HCT116 (cell line): ENCODE results near the gene TRPT1. TPM values are rescaled to one million over a fixed set of nuclear protein-coding genes. Genes with fewer than 3 reads are reported as not detected.

Source experiments
- ATAC-seq: fragments of 200-7000 bp; cut with Tn5 transposase; 2 replicates; pipeline ENCODE4 v1.9.1; 2020; ENCODE audit warnings: mild to moderate bottlenecking, moderate library complexity
- BruUV-seq: library from RNA; stranded (reverse); fragments of 400-500 nt; replicated peaks from 2 replicates; lab custom pipeline; 2021; lab: Mats Ljungman, UMichigan
- CTCF ChIA-PET: fragments of 300-600 bp; sonication (Branson Sonifier 250); formaldehyde crosslinking; loops from one replicate; lab custom pipeline; 2021; ENCODE audit warnings: antibody characterized with exemption; lab: Charles Lee
- POLR2A ChIA-PET: fragments of 300-600, 350-600 bp; sonication (Branson Sonifier 250); formaldehyde crosslinking; loops from one replicate; lab custom pipeline; 2021; ENCODE audit warnings: antibody characterized with exemption; lab: Charles Lee
- RAD21 ChIA-PET, 2 experiments: fragments of 300-600 bp; sonication (Branson Sonifier 250); formaldehyde crosslinking; loops; one replicate each; lab custom pipeline; 2023; ENCODE audit warnings: low total read pairs in 2 of 2; ENCODE audit not compliant: uncharacterized antibody in 2 of 2, unreplicated experiment in 2 of 2, low non-redundant PET in 1 of 2; lab: Charles Lee
- DNase-seq: peaks from one replicate; pipeline ENCODE4 v3.0.0-alpha.2; 2010; ENCODE audit warnings: low read depth, low spot score
- H2AFZ ChIP-seq: fragments of 200-600 bp; shearing (Covaris generic), sonication (generic); 2 replicates; pipeline ENCODE4 v1.6.1; 2017; ENCODE audit warnings: low read depth, mixed run types, mixed read lengths, antibody characterized with exemption, low read length; ENCODE audit not compliant: poor library complexity, severe bottlenecking
- H3K27ac ChIP-seq: 2 replicates; pipeline ENCODE4 v1.5.1; 2012; ENCODE audit warnings: low read depth, low read length
- H3K27me3 ChIP-seq: fragments of 200-600 bp; sonication (generic); 2 replicates; pipeline ENCODE4 v1.6.1; 2016; ENCODE audit warnings: mixed run types, low read length, mixed read lengths; ENCODE audit not compliant: insufficient read depth
- H3K36me3 ChIP-seq, 2 experiments: fragments of 200-500 bp in 1 of 2; fragments of 200-600 bp in 1 of 2; sonication (Bioruptor generic) in 1 of 2; sonication (generic) in 1 of 2; 2 replicates each; pipeline versions ENCODE4 v1.5.1 to v1.6.1; 2014 to 2016; ENCODE audit warnings: low read length in 2 of 2, inconsistent platforms in 1 of 2, mixed read lengths in 1 of 2, mixed run types in 1 of 2; ENCODE audit not compliant: insufficient read depth in 2 of 2, control insufficient read depth in 1 of 2
- H3K4me1 ChIP-seq, 2 experiments: fragments of 200-600 bp in 1 of 2; sonication (generic) in 1 of 2; 2 replicates each; pipeline versions ENCODE4 v1.5.1 to v1.6.1; 2012 to 2017; ENCODE audit warnings: low read length in 2 of 2, inconsistent platforms in 1 of 2, mild to moderate bottlenecking in 1 of 2, mixed read lengths in 1 of 2, mixed run types in 1 of 2, moderate library complexity in 1 of 2; ENCODE audit not compliant: insufficient read depth in 2 of 2, control insufficient read depth in 1 of 2
- H3K4me2 ChIP-seq: fragments of 200-600 bp; sonication (generic); 2 replicates; pipeline ENCODE4 v1.6.1; 2017; ENCODE audit warnings: mixed run types, low read length, mixed read lengths
- H3K4me3 ChIP-seq, 2 experiments: fragments of 200-600 bp in 1 of 2; sonication (generic) in 1 of 2; replicated peaks in 1 of 2; 2 replicates each; pipeline ENCODE4 v1.5.1; 2011 to 2016; ENCODE audit warnings: low read length in 2 of 2, control low read depth in 1 of 2, low read depth in 1 of 2, mild to moderate bottlenecking in 1 of 2, mixed read lengths in 1 of 2, mixed run types in 1 of 2
- H3K79me2 ChIP-seq: fragments of 200-600 bp; sonication (generic); 2 replicates; pipeline ENCODE4 v1.6.1; 2017; ENCODE audit warnings: mild to moderate bottlenecking, mixed run types, low read length, moderate library complexity, mixed read lengths; ENCODE audit not compliant: insufficient read depth
- H3K9ac ChIP-seq: fragments of 200-600 bp; sonication (generic); 2 replicates; pipeline ENCODE4 v1.6.1; 2016; ENCODE audit warnings: low read length, mixed read lengths
- H3K9me2 ChIP-seq: fragments of 200-600 bp; sonication (generic), shearing (Covaris generic); 2 replicates; pipeline ENCODE4 v1.6.1; 2017; ENCODE audit warnings: mixed run types, mild to moderate bottlenecking, moderate library complexity; ENCODE audit not compliant: insufficient read depth
- H3K9me3 ChIP-seq, 2 experiments: fragments of 200-500 bp in 1 of 2; fragments of 200-600 bp in 1 of 2; sonication (Bioruptor generic) in 1 of 2; sonication (generic) in 1 of 2; 2 replicates each; pipeline ENCODE4 v1.6.1; 2014 to 2017; ENCODE audit warnings: low read length in 2 of 2, mixed read lengths in 2 of 2, inconsistent platforms in 1 of 2, low read depth in 1 of 2, mild to moderate bottlenecking in 1 of 2, mixed run types in 1 of 2, moderate library complexity in 1 of 2; ENCODE audit not compliant: control insufficient read depth in 1 of 2, insufficient read depth in 1 of 2
- H4K20me1 ChIP-seq: fragments of 200-600 bp; sonication (generic), shearing (Covaris generic); 2 replicates; pipeline ENCODE4 v1.6.1; 2017; ENCODE audit warnings: mixed run types, mild to moderate bottlenecking, moderate library complexity; ENCODE audit not compliant: insufficient read depth
- CTCF ChIP-seq, 3 experiments: fragments of 200-600 bp in 1 of 3; sonication (generic) in 1 of 3; IDR thresholded peaks in 2 of 3; conservative IDR thresholded peaks in 1 of 3; 2 replicates each; pipeline ENCODE4 v1.5.1; 2012 to 2017; ENCODE audit warnings: low read depth in 2 of 3, low read length in 2 of 3, antibody characterized with exemption in 1 of 3, borderline replicate concordance in 1 of 3, control low read depth in 1 of 3, mild to moderate bottlenecking in 1 of 3, mixed read lengths in 1 of 3, mixed run types in 1 of 3, moderate library complexity in 1 of 3; ENCODE audit not compliant: insufficient read depth in 1 of 3
- EGR1 ChIP-seq: IDR thresholded peaks from 2 replicates; pipeline ENCODE4 v1.6.1; 2012; ENCODE audit warnings: low read depth
- ELF1 ChIP-seq: IDR thresholded peaks from 2 replicates; pipeline ENCODE4 v1.6.1; 2012; ENCODE audit warnings: low read depth, borderline replicate concordance
- EZH2phosphoT487 ChIP-seq: fragments of 200-600 bp; IDR thresholded peaks from 2 replicates; pipeline ENCODE4 v1.6.1; 2018; ENCODE audit warnings: antibody characterized with exemption, borderline replicate concordance
- POLR2A ChIP-seq: IDR thresholded peaks from 2 replicates; pipeline ENCODE4 v1.7.0; 2011; ENCODE audit warnings: borderline replicate concordance; ENCODE audit not compliant: insufficient read depth, insufficient read length; ENCODE audit errors: extremely low read depth
- TCF7L2 ChIP-seq: IDR thresholded peaks from 2 replicates; pipeline ENCODE4 v1.7.0; 2011; ENCODE audit warnings: borderline replicate concordance, inconsistent platforms; ENCODE audit not compliant: insufficient read depth, insufficient read length; ENCODE audit errors: extremely low read depth
- YY1 ChIP-seq: IDR thresholded peaks from 2 replicates; pipeline ENCODE4 v1.6.1; 2011; ENCODE audit warnings: low read length, low read depth, moderate library complexity, mild to moderate bottlenecking; ENCODE audit not compliant: insufficient replicate concordance; ENCODE audit errors: extremely low read depth
- ZFX ChIP-seq: fragments of 450-650 bp; IDR thresholded peaks from 2 replicates; pipeline ENCODE4 v1.6.1; 2017
- ZNF274 ChIP-seq: fragments of 200-500 bp; sonication (Bioruptor generic); IDR thresholded peaks from 2 replicates; pipeline ENCODE4 v1.6.1; 2014; ENCODE audit warnings: mild to moderate bottlenecking, low read depth, low read length, inconsistent platforms
- intact Hi-C: fragments of 100-400 bp; cut with micrococcal nuclease; formaldehyde crosslinking; loops from 2 replicates; pipeline ENCODE4 v1.10.0; 2022
- total RNA-seq: library from RNA; stranded (reverse); gene quantifications from one replicate; pipeline ENCODE4 v1.2.1, GENCODE V29; 2021; ENCODE audit not compliant: unreplicated experiment

Gene TRPT1
- total RNA-seq, 1 experiment from 2014 or later: 43.2 TPM

- Histone ChIP-seq H2AFZ (no peak overlapping the region), H4K20me1 (no peaks in the 10 kb centered on the region), H3K36me3 (peaks cover 2 to 12% of the 10 kb centered on the region in 2 experiments; a peak in 1 of 4 replicates), H3K4me2 (peak overlapping the region; percentile 91), H3K9me3 (no peaks in the 10 kb centered on the region), H3K79me2 (peaks cover 8% of the 10 kb centered on the region; the same call in 1 of the 2 replicates), H3K27ac (peak overlapping the region; percentile 95), H3K27me3 (no peaks in the 10 kb centered on the region), H3K4me3 (peak overlapping the region; percentile 71 to 72), H3K9ac (peak overlapping the region; percentile 80), H3K9me2 (no peaks in the 10 kb centered on the region), H3K4me1 (peaks cover 18 to 31% of the 10 kb centered on the region in 2 experiments; a peak in 3 of 4 replicates)
- ChIA-PET CTCF (interaction anchor here (0.6 to 2.5 kb wide), 10 partner anchors 17 to 88 kb away, joined by 3 to 11 read pairs (median 4); partner anchors contain the start of genes PRDX5 and TRMT112), RAD21 (interaction anchor here in 1 of 2 experiments (0.8 kb wide), 1 partner anchor 42 kb away, joined by 3 read pairs; no protein-coding TSS in a partner anchor), POLR2A (interaction anchor here (0.7 to 3.9 kb wide), 14 partner anchors 11 to 83 kb away, joined by 3 to 29 read pairs (median 4); partner anchors contain the start of genes ESRRA, FKBP2, GPR137 and PPP1R14B)
- TF ChIP-seq YY1: peak; percentile 55
- no peak for TF ChIP-seq ELF1
- TF ChIP-seq ZFX: peak; percentile 64; the same call in 1 of the 2 replicates
- TF ChIP-seq ZNF274: no peak
- TF ChIP-seq CTCF (IDR thresholded peaks at IDR 0.05 in 2 of 3, conservative IDR thresholded peaks at IDR 0.05 in 1 of 3; ENCODE audit: borderline replicate concordance in 1 of 3, insufficient read depth in 1 of 3, low read depth in 2 of 3, low read length in 2 of 3): no peak
- TF ChIP-seq POLR2A: peak; percentile 14
- peak; percentile 3 for TF ChIP-seq TCF7L2
- TF ChIP-seq EGR1: no peak
- TF ChIP-seq EZH2phosphoT487: no peak
- peak; percentile 33 for ATAC-seq
- no TSS peak for BruUV-seq
- intact Hi-C loops: no loop called here
- no peak for DNase-seq
These were observed 43.0 kb upstream of the TRPT1 start for GRCh38 chr11:64268893-64269539.
